HG03571 (cell line): ENCODE measurements around the gene MOGAT2.
"Not testable (repeated sequence)": the region's sequence is repeated elsewhere in the genome, so short reads cannot be mapped to it uniquely, and the experiment has no call there.

ENCODE experiments used
- ATAC-seq: cut with Tn5 transposase; IDR thresholded peaks from one replicate; pipeline ENCODE4 v1.9.1; 2021; ENCODE audit not compliant: unreplicated experiment

MOGAT2 gene

GRCh38 chr11:75718419-75719339, 1.0 kb downstream of the MOGAT2 start:
- ATAC-seq, result no peak

GRCh38 chr11:75719340-75720239, 2.0 kb downstream of the MOGAT2 start:
- ATAC-seq, result no peak

DNA sequence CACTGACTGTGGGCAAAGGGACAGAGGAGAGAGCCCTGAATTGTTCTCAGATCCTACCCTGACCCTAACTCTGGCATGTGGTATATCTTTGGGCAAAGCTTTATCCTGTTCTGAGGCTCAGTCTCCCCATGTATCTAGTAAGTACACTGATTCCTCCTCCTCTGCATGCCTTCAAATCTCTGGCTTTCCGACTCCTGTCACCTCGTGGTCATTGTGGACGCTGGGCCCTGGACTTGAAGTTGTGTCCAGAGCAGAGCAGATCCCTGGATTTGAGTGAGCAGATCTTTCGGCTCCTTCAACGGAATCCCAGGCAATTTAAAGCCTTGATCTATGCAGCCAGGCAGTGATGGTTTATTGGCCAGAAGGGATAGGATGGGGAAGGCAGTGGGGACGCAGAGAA, 3.0 kb downstream of the MOGAT2 start:
- ATAC-seq, result no peak

- ATAC-seq, result no peak
Observed at GRCh38 chr11:75721852-75722668, 4.4 kb downstream of the MOGAT2 start.

- ATAC-seq, result no peak
Observed at GRCh38 chr11:75722669-75723042, 5.0 kb downstream of the MOGAT2 start.

DNA sequence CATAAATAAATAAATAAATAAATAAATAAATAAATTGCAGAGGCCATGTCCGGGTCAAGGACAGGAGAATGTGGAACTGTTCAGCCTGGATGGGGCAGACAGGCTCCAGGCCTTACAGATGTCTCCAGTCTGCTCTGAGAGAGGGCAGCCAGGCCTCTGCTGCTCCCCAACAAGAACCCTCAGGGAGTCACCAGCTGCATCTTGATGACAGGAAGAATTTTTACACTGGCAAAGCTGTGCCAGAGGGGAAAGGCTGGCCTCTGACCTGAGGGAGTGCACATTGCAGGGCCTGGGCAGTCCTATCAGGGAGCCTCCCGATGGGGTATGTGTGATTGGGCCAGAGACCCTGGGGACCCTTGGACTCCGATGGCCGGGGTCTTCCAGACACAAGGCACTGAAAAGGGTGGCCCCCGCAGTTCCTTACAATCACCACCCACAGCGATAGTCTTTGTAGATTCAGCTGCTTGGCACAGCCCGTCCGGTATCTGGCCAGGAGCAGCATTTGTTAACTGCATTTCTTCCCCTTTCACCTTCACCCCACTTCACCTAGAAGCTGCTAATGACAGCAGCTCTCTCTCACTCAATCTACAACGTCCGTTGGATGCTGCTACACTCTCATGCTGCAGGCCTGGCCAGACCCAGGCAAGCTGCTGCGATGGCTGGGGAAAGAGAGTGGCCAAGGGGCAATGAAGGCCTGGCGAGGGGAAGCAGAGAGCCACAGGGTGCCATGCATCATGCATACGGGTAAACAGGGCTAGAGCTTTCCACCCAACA, 8.1 kb downstream of the MOGAT2 start:
- ATAC-seq, result no peak

DNA sequence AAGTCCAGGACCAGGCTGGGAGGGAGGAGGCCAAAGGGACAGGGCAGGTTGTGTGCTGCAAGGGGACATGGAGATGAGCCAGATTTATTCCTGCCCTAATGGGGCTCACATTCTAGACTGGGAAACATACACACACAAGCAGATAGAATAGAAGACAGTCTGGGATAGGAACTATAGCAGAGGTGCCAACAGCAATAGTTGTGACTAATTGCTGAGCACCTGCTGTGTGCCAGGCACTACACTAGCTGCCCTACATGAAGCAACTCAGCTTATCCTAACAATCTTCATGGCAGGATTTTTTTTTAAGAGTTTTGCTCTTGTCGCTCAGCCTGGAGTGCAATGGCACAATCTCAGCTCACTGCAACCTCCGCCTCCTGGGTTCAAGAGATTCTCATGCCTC, 11.4 kb downstream of the MOGAT2 start:
- ATAC-seq, result no peak

GRCh38 chr11:75731095-75731494, 13.5 kb downstream of the MOGAT2 start:
- ATAC-seq, result no peak

DNA sequence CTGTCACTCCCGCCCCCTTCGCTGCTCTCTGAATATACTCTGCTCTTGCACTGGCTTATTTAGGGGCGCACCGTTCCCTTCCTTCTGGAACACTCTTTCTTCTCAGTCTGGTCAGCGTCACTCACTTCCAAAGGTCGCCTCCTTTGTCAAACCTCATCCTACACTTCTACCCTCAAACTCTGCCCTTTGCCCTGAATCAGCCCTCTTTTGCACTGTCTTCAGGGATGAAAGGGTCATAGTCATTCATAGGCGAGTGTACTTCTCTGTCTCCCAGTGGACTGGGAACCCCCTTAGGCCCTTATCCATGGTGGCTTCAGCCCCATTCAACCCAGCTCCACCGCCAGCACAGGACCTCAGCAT, 15.4 kb downstream of the MOGAT2 start:
- ATAC-seq, result no peak

DNA sequence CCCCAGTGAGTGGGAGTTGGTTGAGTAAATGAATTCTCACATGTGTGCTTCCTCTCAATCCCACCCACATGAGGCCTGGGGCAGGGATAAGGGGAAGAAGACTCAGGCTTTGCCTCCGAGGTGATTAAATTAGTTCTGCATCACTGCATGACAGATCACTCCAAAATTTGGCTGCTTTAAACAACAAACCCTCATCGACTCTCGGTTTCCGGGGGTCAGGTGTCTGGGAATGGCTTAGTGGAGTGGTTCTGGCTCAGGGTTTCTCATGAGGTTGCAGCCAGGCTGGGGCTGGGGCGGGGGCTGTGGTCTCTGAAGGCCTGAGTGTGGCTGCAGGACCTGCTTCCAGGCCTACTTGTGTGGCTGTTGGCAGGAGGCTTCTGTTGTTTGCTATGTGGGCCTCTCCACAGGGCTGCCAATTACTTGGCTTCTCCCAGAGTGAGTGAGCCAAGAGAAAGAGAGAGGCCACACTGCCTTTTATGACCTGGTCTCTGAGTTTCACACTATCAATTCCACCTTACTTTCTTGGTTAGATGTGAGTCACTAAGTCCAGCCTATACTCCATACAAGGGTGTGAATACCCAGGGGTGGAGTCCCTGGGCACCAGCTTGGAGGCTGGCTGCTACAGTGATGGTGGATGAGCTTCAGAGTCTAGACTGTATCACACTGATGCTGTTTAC, 15.9 kb downstream of the MOGAT2 start:
- no peak for ATAC-seq

DNA sequence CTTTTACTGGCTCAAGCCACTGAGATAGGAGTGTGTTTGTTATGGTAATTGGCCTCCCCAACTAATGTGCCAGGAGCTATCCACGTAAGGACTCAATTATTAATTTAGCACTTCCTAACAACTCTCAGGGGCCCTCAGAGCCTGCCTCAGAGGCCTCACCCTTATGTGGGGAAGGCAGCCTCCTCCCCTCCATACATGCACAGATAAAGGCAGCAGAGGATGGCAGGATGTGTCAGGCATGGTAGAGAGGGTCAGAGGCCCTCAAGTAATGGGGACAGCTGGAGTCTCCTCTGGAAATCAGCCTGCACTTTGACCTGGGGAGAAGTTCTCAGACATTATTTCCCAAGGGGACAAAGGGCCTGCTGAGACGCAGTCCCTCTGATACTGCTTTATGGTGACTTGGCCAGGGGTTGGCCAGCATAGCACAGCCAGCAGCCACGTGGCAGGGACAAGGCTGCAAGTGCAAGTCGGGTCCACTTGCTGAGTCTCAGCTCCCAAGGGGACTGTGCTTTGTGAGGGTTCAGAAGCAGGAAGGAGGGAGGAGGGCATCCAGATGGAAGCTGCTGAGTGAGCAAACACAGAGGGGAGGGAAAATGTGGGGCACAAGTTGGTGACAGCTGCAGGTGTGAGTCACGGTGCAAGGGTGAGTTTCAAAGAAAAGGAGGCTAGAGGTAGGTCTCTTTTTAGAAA, 17.0 kb downstream of the MOGAT2 start:
- ATAC-seq, result no peak

DNA sequence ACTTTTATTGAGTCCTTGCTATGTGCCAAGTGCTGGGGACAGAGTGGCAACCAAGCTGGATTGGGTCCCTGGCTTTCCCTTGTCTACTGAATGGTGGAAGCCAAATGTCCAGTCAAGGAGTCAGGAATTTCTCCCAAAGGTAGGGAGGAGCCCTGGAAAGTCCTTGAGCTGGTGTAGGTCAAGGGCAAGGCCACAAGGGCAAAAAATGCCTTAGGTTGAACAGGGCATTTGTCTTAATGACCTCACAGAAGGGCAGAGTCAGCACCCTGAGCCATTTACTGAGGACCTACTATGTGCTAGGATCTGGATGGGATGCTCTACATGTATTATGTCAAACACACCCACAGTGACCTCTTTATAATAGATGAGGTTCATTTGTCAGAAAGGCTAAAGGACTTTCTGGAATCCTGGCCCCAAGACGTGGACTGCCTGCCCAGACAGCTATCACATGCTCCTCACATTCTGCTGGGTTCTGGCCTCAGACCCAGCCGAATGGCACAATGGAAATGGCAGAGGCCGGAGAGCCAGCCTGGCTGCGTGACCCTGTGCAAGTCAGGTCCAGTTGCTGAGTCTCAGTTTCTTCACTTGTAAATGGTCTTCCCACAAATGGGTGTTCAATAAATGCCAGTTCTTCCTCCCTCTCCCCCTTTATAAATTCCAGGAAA, 17.7 kb downstream of the MOGAT2 start:
- no peak for ATAC-seq

DNA sequence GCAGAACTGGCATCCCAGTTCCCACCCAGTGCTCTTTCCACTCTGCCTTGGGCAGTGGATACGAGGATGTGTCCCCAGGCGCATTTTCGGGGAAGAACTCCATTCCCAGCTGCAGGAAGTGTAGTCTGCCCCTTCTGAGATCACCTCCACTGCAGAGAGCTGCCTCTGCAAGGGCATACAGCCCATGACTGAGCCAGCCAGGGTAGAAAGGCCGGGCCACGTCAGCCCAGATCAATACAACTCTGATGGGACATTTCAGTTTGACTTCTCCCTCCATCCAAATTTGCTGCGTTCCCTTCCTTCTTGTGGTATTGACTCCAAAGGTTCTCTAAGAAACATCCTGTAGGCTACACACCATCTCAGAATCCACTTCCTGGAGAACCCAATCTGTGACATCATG, 19.7 kb downstream of the MOGAT2 start:
- no peak for ATAC-seq

DNA sequence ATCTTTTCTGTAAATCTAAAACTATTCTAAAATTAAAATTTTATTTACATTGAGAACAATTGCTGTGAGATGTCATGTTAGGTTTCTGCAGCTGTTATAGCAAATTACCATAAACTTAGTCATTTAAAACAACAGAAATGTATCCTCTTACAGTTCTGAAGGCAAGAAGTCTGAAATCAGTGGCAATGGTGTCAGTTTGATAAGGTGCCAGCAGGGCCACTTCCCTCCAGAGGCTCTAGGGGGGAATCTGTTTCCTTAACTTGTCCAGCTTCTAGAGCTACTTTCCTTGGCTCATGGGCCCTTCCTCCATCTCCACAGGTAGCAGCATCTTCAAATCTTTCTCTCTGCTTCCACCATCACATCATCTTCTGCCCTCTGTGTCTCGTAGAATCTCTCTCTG, 23.0 kb downstream of the MOGAT2 start:
- no peak for ATAC-seq

DNA sequence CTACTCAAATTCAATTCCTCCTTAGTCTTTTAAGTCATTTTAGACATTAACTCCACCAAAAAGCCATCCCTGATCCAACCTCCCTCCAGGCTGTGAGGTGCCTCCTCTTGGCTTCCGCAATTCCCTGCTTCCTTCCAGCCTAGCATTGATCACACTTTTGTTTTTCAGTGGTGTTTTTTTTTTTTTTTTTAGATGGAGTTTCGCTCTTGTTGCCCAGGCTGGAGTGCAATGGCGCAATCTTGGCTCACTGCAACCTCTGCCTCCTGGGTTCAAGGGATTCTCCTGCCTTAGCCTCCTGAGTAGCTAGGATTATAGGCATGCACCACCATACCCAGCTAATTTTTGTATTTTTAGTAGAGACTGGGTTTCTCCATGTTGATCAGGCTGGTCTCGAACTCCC, 25.5 kb downstream of the MOGAT2 start:
- ATAC-seq, result not testable (repeated sequence)

DNA sequence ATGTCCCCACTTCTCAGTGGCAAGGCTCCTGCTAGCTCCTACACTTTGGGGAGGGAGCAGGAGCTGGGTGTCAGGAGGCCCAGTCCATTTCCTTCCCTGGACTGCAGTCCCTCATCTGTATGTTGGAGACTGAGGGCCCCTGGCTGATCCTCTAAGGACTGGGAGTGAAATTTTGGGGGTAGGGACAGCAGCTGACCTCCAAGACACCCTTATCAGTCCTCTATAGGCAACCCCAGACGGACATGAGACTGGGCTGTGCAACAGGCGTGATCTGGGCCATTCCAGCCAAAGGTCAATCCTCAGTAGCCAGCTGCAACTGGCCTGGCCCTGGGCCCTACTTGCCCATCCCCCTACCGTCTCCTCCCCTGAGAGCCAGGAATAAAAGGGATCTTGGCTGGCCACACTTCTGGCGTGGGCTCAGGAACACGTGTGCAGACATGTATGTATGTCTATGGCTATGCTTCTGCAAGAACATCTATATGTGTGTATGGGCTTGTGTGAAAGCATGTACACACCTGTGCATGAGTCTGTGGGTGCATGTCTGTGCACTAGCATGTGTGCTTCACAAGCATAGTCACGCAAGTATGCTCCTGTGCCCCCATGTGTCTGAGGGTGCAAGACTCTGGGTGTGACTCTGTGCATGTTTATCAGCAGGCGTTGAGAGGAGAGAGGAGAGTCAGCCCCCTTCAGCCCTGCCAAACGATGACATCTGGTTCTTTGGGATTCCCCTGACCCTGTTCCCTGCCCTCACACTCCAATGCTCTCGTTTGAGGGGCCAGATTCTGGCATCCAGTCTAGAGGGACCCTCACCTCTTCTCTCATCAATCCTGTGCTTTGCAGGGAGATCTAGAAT, 26.3 kb downstream of the MOGAT2 start:
- no peak for ATAC-seq

DNA sequence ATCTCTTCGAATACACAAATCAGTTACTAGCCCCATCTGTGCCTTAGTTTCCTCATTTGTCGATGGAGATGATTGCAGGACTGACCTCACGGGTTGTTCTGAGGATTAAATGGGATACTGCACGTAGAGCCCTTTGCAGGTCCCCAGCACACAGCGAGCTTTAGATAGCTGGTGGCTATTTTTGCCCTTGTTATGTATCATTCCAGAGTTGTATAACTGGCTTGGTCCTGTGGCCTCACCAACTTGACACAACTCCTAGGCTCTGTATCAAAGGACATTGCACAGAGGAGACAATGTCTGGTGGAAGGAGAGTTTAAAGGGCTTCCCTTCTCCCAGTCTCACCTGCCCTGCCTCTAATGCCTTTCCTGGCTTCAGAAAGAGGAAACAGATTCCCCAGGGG, 28.2 kb downstream of the MOGAT2 start:
- ATAC-seq, result no peak

- not testable (repeated sequence) for ATAC-seq
Observed at GRCh38 chr11:75748729-75749273, 31.2 kb downstream of the MOGAT2 start.
